MCF 10A (cell line): ENCODE measurements around the gene DOK6. TPM values are rescaled to one million over a fixed set of nuclear protein-coding genes. Genes with fewer than 3 reads are reported as not detected.

Source experiments
- BruUV-seq: library from RNA; stranded (reverse); fragments of 400-500 nt; replicated peaks from 2 replicates; lab custom pipeline; 2021; lab: Mats Ljungman, UMichigan
- CTCF ChIA-PET: fragments of 300-600 bp; sonication (Branson Sonifier 250); formaldehyde crosslinking; extraction: SDS; loops from one replicate; lab custom pipeline; 2021; ENCODE audit warnings: antibody characterized with exemption, inconsistent platforms; lab: Yijun Ruan, JAX
- POLR2A ChIA-PET: fragments of 300-600, 350-650 bp; sonication (Branson Sonifier 250); formaldehyde crosslinking; extraction: SDS; loops from one replicate; lab custom pipeline; 2020; ENCODE audit warnings: antibody characterized with exemption, inconsistent platforms; lab: Yijun Ruan, JAX
- DNase-seq: peaks from one replicate; pipeline ENCODE4 v3.0.0-alpha.2; 2018; ENCODE audit not compliant: unreplicated experiment
- H3K27ac Mint-ChIP-seq: one replicate; pipeline ENCODE4 v1.8.0; 2022; ENCODE audit warnings: mild to moderate bottlenecking, low read depth, mixed read lengths; ENCODE audit not compliant: unreplicated experiment
- H3K27me3 Mint-ChIP-seq: one replicate; pipeline ENCODE4 v1.8.0; 2022; ENCODE audit warnings: mixed read lengths; ENCODE audit not compliant: insufficient read depth, unreplicated experiment
- H3K36me3 Mint-ChIP-seq: one replicate; pipeline ENCODE4 v1.8.0; 2022; ENCODE audit warnings: mild to moderate bottlenecking, moderate library complexity, mixed read lengths; ENCODE audit not compliant: insufficient read depth, unreplicated experiment
- H3K4me1 Mint-ChIP-seq: one replicate; pipeline ENCODE4 v1.8.0; 2022; ENCODE audit warnings: mixed read lengths; ENCODE audit not compliant: insufficient read depth, unreplicated experiment
- H3K4me3 Mint-ChIP-seq: one replicate; pipeline ENCODE4 v1.8.0; 2022; ENCODE audit warnings: mild to moderate bottlenecking, moderate library complexity, mixed read lengths; ENCODE audit not compliant: unreplicated experiment
- H3K9me3 Mint-ChIP-seq: one replicate; pipeline ENCODE4 v1.8.0; 2022; ENCODE audit warnings: mixed read lengths; ENCODE audit not compliant: unreplicated experiment
- CTCF ChIP-seq: fragments of 200-600 bp; IDR thresholded peaks from one replicate; pipeline ENCODE4 v1.8.0; 2022; ENCODE audit warnings: antibody characterized with exemption, mild to moderate bottlenecking; ENCODE audit not compliant: unreplicated experiment
- intact Hi-C: fragments of 100-400 bp; cut with micrococcal nuclease; formaldehyde crosslinking; loops from 2 replicates; pipeline ENCODE4 v1.14.1; 2022
- total RNA-seq: library from RNA; stranded (reverse); gene quantifications from 2 replicates; pipeline ENCODE4 v1.2.3, GENCODE V29; 2022

Gene DOK6
- total RNA-seq, 1 experiment from 2014 or later = not detected

GRCh38 chr18:69538849-69539248 lies 138.2 kb downstream of the DOK6 start:
- intact Hi-C loops = no loop called here
- BruUV-seq = no TSS peak
- H3K4me1 Mint-ChIP-seq = no peaks in the 10 kb centered on the region
- no peak overlapping the region for H3K4me3 Mint-ChIP-seq
- ChIA-PET POLR2A (no interaction called here), CTCF (no interaction called here)
- H3K27me3 Mint-ChIP-seq = peaks cover 53% of the 10 kb centered on the region
- no peaks in the 10 kb centered on the region for H3K36me3 Mint-ChIP-seq
- no peaks in the 10 kb centered on the region for H3K9me3 Mint-ChIP-seq
- no peak for DNase-seq
- no peak for TF ChIP-seq CTCF
- H3K27ac Mint-ChIP-seq = no peak overlapping the region

- BruUV-seq = no TSS peak
- no peak for TF ChIP-seq CTCF
- no peak overlapping the region for H3K4me3 Mint-ChIP-seq
- H3K27ac Mint-ChIP-seq = no peak overlapping the region
- no peak for DNase-seq
- intact Hi-C loops = no loop called here
- H3K4me1 Mint-ChIP-seq = no peaks in the 10 kb centered on the region
- no peaks in the 10 kb centered on the region for H3K36me3 Mint-ChIP-seq
- H3K9me3 Mint-ChIP-seq = no peaks in the 10 kb centered on the region
- H3K27me3 Mint-ChIP-seq = peaks cover 59% of the 10 kb centered on the region
- CTCF ChIA-PET = no interaction called here
- POLR2A ChIA-PET = no interaction called here
Measured at GRCh38 chr18:69539404-69539803, 138.7 kb downstream of the DOK6 start.

- POLR2A ChIA-PET = interaction anchor here (0.8 to 0.9 kb wide), 2 partner anchors 9 to 513 kb away, joined by 3 read pairs; no protein-coding TSS in a partner anchor
- no peak for TF ChIP-seq CTCF
- BruUV-seq = no TSS peak
- DNase-seq = no peak
- H3K27me3 Mint-ChIP-seq = peaks cover 20% of the 10 kb centered on the region
- intact Hi-C loops = no loop called here
- H3K27ac Mint-ChIP-seq = no peak overlapping the region
- no peak overlapping the region for H3K4me3 Mint-ChIP-seq
- no peaks in the 10 kb centered on the region for H3K36me3 Mint-ChIP-seq
- CTCF ChIA-PET = no interaction called here
- H3K9me3 Mint-ChIP-seq = no peaks in the 10 kb centered on the region
- no peaks in the 10 kb centered on the region for H3K4me1 Mint-ChIP-seq
Measured at GRCh38 chr18:69556228-69556627, 155.5 kb downstream of the DOK6 start.

- H3K36me3 Mint-ChIP-seq = no peaks in the 10 kb centered on the region
- no peak overlapping the region for H3K27ac Mint-ChIP-seq
- intact Hi-C loops = no loop called here
- peaks cover 20% of the 10 kb centered on the region for H3K27me3 Mint-ChIP-seq
- no peaks in the 10 kb centered on the region for H3K9me3 Mint-ChIP-seq
- no peak for DNase-seq
- H3K4me1 Mint-ChIP-seq = no peaks in the 10 kb centered on the region
- TF ChIP-seq CTCF = no peak
- no peak overlapping the region for H3K4me3 Mint-ChIP-seq
- ChIA-PET CTCF (no interaction called here), POLR2A (no interaction called here)
- BruUV-seq = no TSS peak
Measured at GRCh38 chr18:69557282-69557681, 156.6 kb downstream of the DOK6 start.
